CD4-positive, alpha-beta memory T cell (primary cell): ENCODE results near the gene SBNO2. TPM values are rescaled to one million over a fixed set of nuclear protein-coding genes. Genes with fewer than 3 reads are reported as not detected.

Experiments used
- CTCF ChIA-PET: fragments of 350-600 bp; sonication (Branson Sonifier 250); formaldehyde crosslinking; loops from one replicate; lab custom pipeline; 2021; ENCODE audit warnings: inconsistent platforms; ENCODE audit not compliant: partially characterized antibody; lab: Charles Lee
- POLR2A ChIA-PET: fragments of 350-600 bp; sonication (Branson Sonifier 250); formaldehyde crosslinking; loops from one replicate; lab custom pipeline; 2021; ENCODE audit not compliant: partially characterized antibody; lab: Charles Lee
- DNase-seq, 5 donors: peaks; one replicate each; pipeline versions ENCODE4 v3.0.0 to v3.0.0-alpha.2; 2020 to 2022; ENCODE audit warnings: mixed read lengths in 1 of 5
- H3K27ac ChIP-seq: one replicate; pipeline ENCODE4 v1.7.0; 2013; ENCODE audit warnings: low read depth, low read length
- H3K27me3 ChIP-seq: 2 replicates; pipeline ENCODE4 v1.7.0; 2013; ENCODE audit warnings: mild to moderate bottlenecking, low read length, moderate library complexity; ENCODE audit not compliant: insufficient read depth
- H3K36me3 ChIP-seq: 2 replicates; pipeline ENCODE4 v1.7.0; 2013; ENCODE audit warnings: mild to moderate bottlenecking, low read length, moderate library complexity; ENCODE audit not compliant: insufficient read depth
- H3K4me1 ChIP-seq: 2 replicates; pipeline ENCODE4 v1.7.0; 2013; ENCODE audit warnings: mild to moderate bottlenecking, low read length, moderate library complexity; ENCODE audit not compliant: insufficient read depth
- H3K4me3 ChIP-seq, 2 donors: one replicate each; pipeline ENCODE4 v1.7.0; 2013; ENCODE audit warnings: low read length in 2 of 2, mild to moderate bottlenecking in 1 of 2
- H3K9me3 ChIP-seq, 2 donors: one replicate each; pipeline ENCODE4 v1.7.0; 2013; ENCODE audit warnings: low read length in 2 of 2, control low read depth in 1 of 2; ENCODE audit not compliant: control insufficient read depth in 1 of 2
- H3K27ac Mint-ChIP-seq, 7 donors: one replicate each; pipeline ENCODE4 v1.8.0; 2020 to 2021; ENCODE audit warnings: mixed read lengths in 7 of 7, mild to moderate bottlenecking in 6 of 7, inconsistent platforms in 3 of 7, moderate library complexity in 3 of 7
- H3K27me3 Mint-ChIP-seq, 2 donors: one replicate each; pipeline ENCODE4 v1.8.0; 2020 to 2021; ENCODE audit warnings: mixed read lengths in 2 of 2
- H3K36me3 Mint-ChIP-seq, 2 donors: one replicate each; pipeline ENCODE4 v1.8.0; 2020 to 2021; ENCODE audit warnings: mixed read lengths in 2 of 2, inconsistent platforms in 1 of 2, mild to moderate bottlenecking in 1 of 2
- H3K4me1 Mint-ChIP-seq, 4 donors: one replicate each; pipeline ENCODE4 v1.8.0; 2020 to 2021; ENCODE audit warnings: mixed read lengths in 4 of 4, mild to moderate bottlenecking in 1 of 4
- H3K4me3 Mint-ChIP-seq, 8 donors: one replicate each; pipeline ENCODE4 v1.8.0; 2020 to 2021; ENCODE audit warnings: mixed read lengths in 8 of 8, mild to moderate bottlenecking in 7 of 8, moderate library complexity in 6 of 8, inconsistent platforms in 3 of 8
- H3K9me3 Mint-ChIP-seq, 8 donors: one replicate each; pipeline ENCODE4 v1.8.0; 2020 to 2021; ENCODE audit warnings: mixed read lengths in 8 of 8, mild to moderate bottlenecking in 5 of 8, inconsistent platforms in 3 of 8, moderate library complexity in 1 of 8
- intact Hi-C: fragments of 100-400 bp; cut with micrococcal nuclease; formaldehyde crosslinking; loops from one replicate; pipeline ENCODE4 v1.15.1; 2023
- polyA plus RNA-seq, 2 donors: library from polyadenylated mRNA; unstranded; fragments of 300-500 nt; fragmentation: Illumina TruSeq; gene quantifications; one replicate each; pipeline ENCODE4 v1.2.3, GENCODE V29; 2021
- total RNA-seq, 2 experiments: library from RNA; stranded (reverse); gene quantifications; one replicate each; pipeline ENCODE4 v1.2.3, GENCODE V29; 2021

SBNO2 gene
- total and polyA plus RNA-seq, 4 experiments from 2014 or later: 0.37 to 98.6 (median 48.1) TPM

GRCh38 chr19:1182727-1183126 is 8.7 kb upstream of the SBNO2 start:
- Histone ChIP-seq H3K36me3 (no peaks in the 10 kb centered on the region), H3K27ac (no peak overlapping the region), H3K9me3 (no peaks in the 10 kb centered on the region), H3K4me1 (peaks cover 10% of the 10 kb centered on the region), H3K4me3 (no peak overlapping the region), H3K27me3 (no peaks in the 10 kb centered on the region)
- Mint-ChIP-seq H3K9me3 (no peaks in the 10 kb centered on the region), H3K27me3 (no peaks in the 10 kb centered on the region), H3K4me3 (no peak overlapping the region), H3K4me1 (peaks cover 6 to 12% (median 7%) of the 10 kb centered on the region in 4 donors), H3K27ac (no peak overlapping the region), H3K36me3 (no peaks in the 10 kb centered on the region)
- ChIA-PET CTCF (no interaction called here), POLR2A (no interaction called here)
- intact Hi-C loops: no loop called here
- no peak for DNase-seq

- no peaks in the 10 kb centered on the region for H3K36me3 Mint-ChIP-seq
Observed at GRCh38 chr19:1182068-1182467, 8.0 kb upstream of the SBNO2 start.

GRCh38 chr19:1181606-1182005 is 7.5 kb upstream of the SBNO2 start:
- Mint-ChIP-seq H3K27me3 (no peaks in the 10 kb centered on the region), H3K4me1 (peaks cover 6 to 12% (median 6%) of the 10 kb centered on the region in 4 donors), H3K9me3 (no peaks in the 10 kb centered on the region), H3K4me3 (no peak overlapping the region), H3K27ac (no peak overlapping the region), H3K36me3 (no peaks in the 10 kb centered on the region)
- Histone ChIP-seq H3K4me1 (peaks cover 10% of the 10 kb centered on the region), H3K36me3 (no peaks in the 10 kb centered on the region), H3K9me3 (no peaks in the 10 kb centered on the region), H3K4me3 (no peak overlapping the region), H3K27ac (no peak overlapping the region), H3K27me3 (no peaks in the 10 kb centered on the region)
- CTCF ChIA-PET: no interaction called here
- intact Hi-C loops: no loop called here
- POLR2A ChIA-PET: no interaction called here
- DNase-seq: peak in 1 of 5 donors; percentile 12

More at GRCh38 chr19:1182068-1182467, 8.0 kb upstream of the SBNO2 start:
- ChIA-PET CTCF (no interaction called here), POLR2A (no interaction called here)
- no peaks in the 10 kb centered on the region for H3K27me3 Mint-ChIP-seq
- peaks cover 6 to 12% (median 6%) of the 10 kb centered on the region in 4 donors for H3K4me1 Mint-ChIP-seq
- no peak overlapping the region for H3K27ac Mint-ChIP-seq
- Histone ChIP-seq H3K4me1 (peaks cover 10% of the 10 kb centered on the region), H3K9me3 (no peaks in the 10 kb centered on the region), H3K4me3 (no peak overlapping the region), H3K27me3 (no peaks in the 10 kb centered on the region), H3K36me3 (no peaks in the 10 kb centered on the region), H3K27ac (no peak overlapping the region)
- H3K9me3 Mint-ChIP-seq: no peaks in the 10 kb centered on the region
- peak in 1 of 5 donors; percentile 19 for DNase-seq
- intact Hi-C loops: no loop called here
- H3K4me3 Mint-ChIP-seq: no peak overlapping the region

- no peak overlapping the region for H3K4me3 ChIP-seq
- ChIA-PET CTCF (interaction anchor here (1.1 to 2.0 kb wide), 2 partner anchors 49 to 64 kb away, joined by 3 to 5 read pairs; no protein-coding TSS in a partner anchor), POLR2A (interaction anchor here (3.2 kb wide), 1 partner anchor 46 kb away, joined by 8 read pairs; no protein-coding TSS in a partner anchor)
Observed at GRCh38 chr19:1177322-1178114, 3.5 kb upstream of the SBNO2 start.

GRCh38 chr19:1173159-1173844 is 766 bp downstream of the SBNO2 start:
- peak overlapping the region; percentile 79 to 97 (median 94) for H3K27ac Mint-ChIP-seq
- intact Hi-C loops: loop anchor here (5.0 kb wide), 1 partner anchor 71 kb away; the partner anchor contains the start of gene GPX4
- DNase-seq: no peak
- peaks cover 18 to 40% (median 27%) of the 10 kb centered on the region in 4 donors for H3K4me1 Mint-ChIP-seq
- Histone ChIP-seq H3K4me1 (peaks cover 42% of the 10 kb centered on the region), H3K27me3 (no peaks in the 10 kb centered on the region), H3K4me3 (peak overlapping the region; percentile 42 to 73), H3K36me3 (no peaks in the 10 kb centered on the region), H3K9me3 (no peaks in the 10 kb centered on the region), H3K27ac (peak overlapping the region; percentile 65)
- H3K4me3 Mint-ChIP-seq: peak overlapping the region; percentile 87 to 93 (median 90)
- H3K36me3 Mint-ChIP-seq: peaks cover 10 to 16% of the 10 kb centered on the region in 2 donors
- H3K9me3 Mint-ChIP-seq: peaks cover 0 to 3% (median 0%) of the 10 kb centered on the region in 8 donors
- POLR2A ChIA-PET: interaction anchor here (1.1 to 2.8 kb wide), 9 partner anchors 10 to 145 kb away, joined by 3 to 26 read pairs (median 6); partner anchors contain the start of genes ARHGAP45, CIRBP and GPX4
- H3K27me3 Mint-ChIP-seq: no peaks in the 10 kb centered on the region
- CTCF ChIA-PET: no interaction called here

More at GRCh38 chr19:1177322-1178114, 3.5 kb upstream of the SBNO2 start:
- peak overlapping the region in 1 of 7 donors; percentile 22 for H3K27ac Mint-ChIP-seq
- no peaks in the 10 kb centered on the region for H3K27me3 Mint-ChIP-seq
- H3K36me3 Mint-ChIP-seq: peaks cover 0 to 2% of the 10 kb centered on the region in 2 donors
- DNase-seq: no peak
- peaks cover 8 to 23% (median 14%) of the 10 kb centered on the region in 4 donors for H3K4me1 Mint-ChIP-seq
- Histone ChIP-seq H3K27ac (no peak overlapping the region), H3K4me1 (peaks cover 24% of the 10 kb centered on the region), H3K9me3 (no peaks in the 10 kb centered on the region), H3K27me3 (no peaks in the 10 kb centered on the region), H3K36me3 (no peaks in the 10 kb centered on the region)
- H3K9me3 Mint-ChIP-seq: peaks cover 0 to 2% (median 0%) of the 10 kb centered on the region in 8 donors
- intact Hi-C loops: no loop called here
- no peak overlapping the region for H3K4me3 Mint-ChIP-seq

GRCh38 chr19:1172353-1173158 is 1.5 kb downstream of the SBNO2 start:
- peak overlapping the region in 1 of 2 donors; percentile 73 for H3K4me3 ChIP-seq
- intact Hi-C loops: loop anchor here (5.0 kb wide), 1 partner anchor 70 kb away; the partner anchor contains the start of gene GPX4

More at GRCh38 chr19:1172353-1173158, 1.5 kb downstream of the SBNO2 start:
- H3K27me3 Mint-ChIP-seq: no peaks in the 10 kb centered on the region
- Histone ChIP-seq H3K4me1 (peaks cover 42% of the 10 kb centered on the region), H3K36me3 (no peaks in the 10 kb centered on the region), H3K27ac (peak overlapping the region; percentile 65), H3K27me3 (no peaks in the 10 kb centered on the region), H3K9me3 (no peaks in the 10 kb centered on the region)
- peaks cover 0 to 3% (median 0%) of the 10 kb centered on the region in 8 donors for H3K9me3 Mint-ChIP-seq
- peaks cover 18 to 40% (median 27%) of the 10 kb centered on the region in 4 donors for H3K4me1 Mint-ChIP-seq
- no peak for DNase-seq
- ChIA-PET POLR2A (interaction anchor here (1.0 kb wide), 1 partner anchor 59 kb away, joined by 3 read pairs; no protein-coding TSS in a partner anchor), CTCF (no interaction called here)
- peaks cover 10 to 16% of the 10 kb centered on the region in 2 donors for H3K36me3 Mint-ChIP-seq
- H3K4me3 Mint-ChIP-seq: peak overlapping the region; percentile 87 to 93 (median 90)
- peak overlapping the region; percentile 63 to 97 (median 79) for H3K27ac Mint-ChIP-seq
